ENCODE data around the gene PTN.
"Not testable (repeated sequence)": the region's sequence is repeated elsewhere in the genome, so short reads cannot be mapped to it uniquely, and the experiment has no call there.

Gene PTN

GRCh38 chr7:137266764-137267163, 76.8 kb downstream of the PTN start:
- DNase-seq: no peak

- DNase-seq: not testable (repeated sequence)
These were observed 78.1 kb downstream of the PTN start for GRCh38 chr7:137265480-137265879.

- DNase-seq: no peak
These were observed 80.9 kb downstream of the PTN start for GRCh38 chr7:137262599-137262998.

GRCh38 chr7:137258552-137258951, 85.0 kb downstream of the PTN start:
- DNase-seq: no peak

- no peak for DNase-seq
These were observed 88.8 kb downstream of the PTN start for GRCh38 chr7:137254766-137255165.

- no peak for DNase-seq
These were observed 97.6 kb downstream of the PTN start for GRCh38 chr7:137245890-137246289.

- no peak for DNase-seq
These were observed 98.3 kb downstream of the PTN start for GRCh38 chr7:137245186-137245585.

- DNase-seq: no peak
These were observed 99.8 kb downstream of the PTN start for GRCh38 chr7:137243741-137244140.

- no peak for DNase-seq
These were observed 100.9 kb downstream of the PTN start for GRCh38 chr7:137242616-137243015.

GRCh38 chr7:137241655-137242360, 101.7 kb downstream of the PTN start:
- DNase-seq: no peak

GRCh38 chr7:137239186-137239585, 104.3 kb downstream of the PTN start:
- DNase-seq: not testable (repeated sequence)

GRCh38 chr7:137235434-137235833, 108.1 kb downstream of the PTN start:
- no peak for DNase-seq

- DNase-seq: no peak
These were observed 112.4 kb downstream of the PTN start for GRCh38 chr7:137231167-137231566.

GRCh38 chr7:137221467-137221866, 122.1 kb downstream of the PTN start:
- DNase-seq: no peak

GRCh38 chr7:137213744-137214143, 129.8 kb downstream of the PTN start:
- no peak for DNase-seq

- DNase-seq: no peak
These were observed 134.2 kb downstream of the PTN start for GRCh38 chr7:137209151-137209817.

GRCh38 chr7:137206770-137207169, 136.8 kb downstream of the PTN start:
- DNase-seq: no peak

GRCh38 chr7:137204246-137204645, 139.3 kb downstream of the PTN start:
- DNase-seq: no peak

- DNase-seq: no peak
These were observed 140.2 kb downstream of the PTN start for GRCh38 chr7:137203351-137203750.

- no peak for DNase-seq
These were observed 146.9 kb downstream of the PTN start for GRCh38 chr7:137196648-137197047.

GRCh38 chr7:137195996-137196395, 147.5 kb downstream of the PTN start:
- no peak for DNase-seq

- DNase-seq: peak in 1 of 2 experiments; percentile 30
These were observed 161.9 kb downstream of the PTN start for GRCh38 chr7:137181619-137182018.
